Pulmonary artery endothelial cell (primary cell): ENCODE results near the gene DRAXIN. TPM values are rescaled to one million over a fixed set of nuclear protein-coding genes. Genes with fewer than 3 reads are reported as not detected.

Experiments
- DNase-seq: peaks from one replicate; pipeline ENCODE4 v3.0.0-alpha.2; 2011; ENCODE audit warnings: low read depth, low spot score
- total RNA-seq: library from RNA; depleted of rRNA; stranded (reverse); fragments of >200 nt; gene quantifications from 2 replicates; pipeline ENCODE4 v1.2.3, GENCODE V29; 2014

The DRAXIN gene
- total RNA-seq, 1 donor from 2014 or later = 0.33 TPM

- no peak for DNase-seq
Measured at GRCh38 chr1:11654939-11655808, 36.3 kb upstream of the DRAXIN start.

GRCh38 chr1:11657654-11658053, 33.9 kb upstream of the DRAXIN start:
- no peak for DNase-seq

GRCh38 chr1:11658542-11658941, 33.0 kb upstream of the DRAXIN start:
- DNase-seq = no peak

GRCh38 chr1:11659748-11660147, 31.8 kb upstream of the DRAXIN start:
- no peak for DNase-seq

GRCh38 chr1:11661103-11661502, 30.4 kb upstream of the DRAXIN start:
- no peak for DNase-seq

- no peak for DNase-seq
Measured at GRCh38 chr1:11664336-11665065, 27.0 kb upstream of the DRAXIN start.

- DNase-seq = no peak
Measured at GRCh38 chr1:11668516-11668915, 23.0 kb upstream of the DRAXIN start.

- no peak for DNase-seq
Measured at GRCh38 chr1:11670747-11671146, 20.8 kb upstream of the DRAXIN start.

GRCh38 chr1:11671205-11671543, 20.3 kb upstream of the DRAXIN start:
- DNase-seq = no peak

GRCh38 chr1:11671544-11672286, 19.8 kb upstream of the DRAXIN start:
- DNase-seq = no peak

- DNase-seq = no peak
Measured at GRCh38 chr1:11673089-11673769, 18.3 kb upstream of the DRAXIN start.

GRCh38 chr1:11674488-11674887, 17.0 kb upstream of the DRAXIN start:
- DNase-seq = no peak

- DNase-seq = no peak
Measured at GRCh38 chr1:11675325-11675724, 16.2 kb upstream of the DRAXIN start.

- no peak for DNase-seq
Measured at GRCh38 chr1:11676386-11677103, 15.0 kb upstream of the DRAXIN start.

- no peak for DNase-seq
Measured at GRCh38 chr1:11678442-11678841, 13.1 kb upstream of the DRAXIN start.

GRCh38 chr1:11680270-11681070, 11.0 kb upstream of the DRAXIN start:
- DNase-seq = no peak

GRCh38 chr1:11681071-11681771, 10.3 kb upstream of the DRAXIN start, which contains the start of gene MAD2L2:
TSS of gene MAD2L2 (minus strand) at chr1:11681148. CDS start at chr1:11680601, 547 bp downstream.
- DNase-seq = no peak

GRCh38 chr1:11682287-11682771, 9.2 kb upstream of the DRAXIN start:
- no peak for DNase-seq

GRCh38 chr1:11682799-11683198, 8.7 kb upstream of the DRAXIN start:
- DNase-seq = no peak
